ENCODE results near the gene SUB1. TPM values are rescaled to one million over a fixed set of nuclear protein-coding genes. Genes with fewer than 3 reads are reported as not detected.

Gene SUB1
- total RNA-seq, 2 donors from 2014 or later, result 145 to 209 TPM

- no peak for DNase-seq (ENCODE audit: low spot score)
- Histone ChIP-seq H3K27me3 (no peaks in the 10 kb centered on the region), H3K9me3 (no peaks in the 10 kb centered on the region), H3K27ac (no peak overlapping the region), H3K4me3 (no peak overlapping the region), H3K4me1 (no peaks in the 10 kb centered on the region), H3K36me3 (no peaks in the 10 kb centered on the region)
- TF ChIP-seq CTCF (IDR thresholded peaks at IDR 0.05), result no peak
Observed at GRCh38 chr5:32638309-32638708, 53.0 kb downstream of the SUB1 start.

DNA sequence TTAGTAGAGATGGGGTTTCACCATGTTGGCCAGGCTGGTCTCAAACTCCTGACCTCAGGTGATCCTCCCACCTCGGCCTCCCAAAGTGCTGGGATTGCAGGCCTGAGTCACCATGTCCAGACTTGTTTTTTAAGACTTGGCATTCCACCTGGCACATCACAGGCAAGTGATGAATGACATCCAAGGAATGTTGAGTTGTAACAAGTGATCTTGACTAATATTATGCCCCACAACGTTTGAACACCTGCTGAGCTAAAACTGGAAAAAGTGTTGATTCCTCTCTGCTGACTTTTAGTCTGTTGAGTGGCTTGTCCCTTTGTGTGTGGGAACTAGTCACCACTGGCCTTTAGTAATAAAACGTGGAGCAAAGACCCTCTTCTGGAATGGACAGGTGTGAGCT is 54.6 kb downstream of the SUB1 start:
- H3K27ac ChIP-seq, result no peak overlapping the region
- no peak for TF ChIP-seq CTCF (IDR thresholded peaks at IDR 0.05)
- no peak overlapping the region for H3K4me3 ChIP-seq
- H3K27me3 ChIP-seq, result no peaks in the 10 kb centered on the region
- no peaks in the 10 kb centered on the region for H3K36me3 ChIP-seq
- no peak for DNase-seq (ENCODE audit: low spot score)
- no peaks in the 10 kb centered on the region for H3K4me1 ChIP-seq
- H3K9me3 ChIP-seq, result no peaks in the 10 kb centered on the region

- no peak for TF ChIP-seq CTCF (IDR thresholded peaks at IDR 0.05)
- H3K4me1 ChIP-seq, result no peaks in the 10 kb centered on the region
- H3K9me3 ChIP-seq, result no peaks in the 10 kb centered on the region
- no peaks in the 10 kb centered on the region for H3K36me3 ChIP-seq
- no peak overlapping the region for H3K4me3 ChIP-seq
- no peak for DNase-seq (ENCODE audit: low spot score)
- H3K27me3 ChIP-seq, result no peaks in the 10 kb centered on the region
- no peak overlapping the region for H3K27ac ChIP-seq
Observed at GRCh38 chr5:32642276-32643002, 57.1 kb downstream of the SUB1 start.

DNA sequence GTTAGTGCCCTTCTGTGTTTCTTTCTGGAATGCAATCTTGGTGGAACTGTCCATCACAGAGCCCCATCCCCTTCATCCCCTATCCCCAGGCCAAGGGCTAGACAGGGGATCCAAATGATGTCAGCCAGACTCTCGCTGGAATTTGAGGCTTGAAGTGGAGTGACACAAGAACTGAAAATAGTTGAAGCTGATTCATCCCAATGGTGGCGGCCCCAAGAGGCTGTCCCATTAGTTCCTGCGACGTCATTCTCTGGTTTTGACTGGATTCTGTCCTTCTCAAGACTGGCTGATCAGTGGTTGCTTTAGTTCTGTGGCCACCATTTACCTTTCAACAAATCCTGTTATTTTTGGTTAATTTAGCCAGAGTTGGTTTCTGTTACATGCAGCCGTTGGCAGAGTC is 59.9 kb downstream of the SUB1 start:
- Histone ChIP-seq H3K9me3 (no peaks in the 10 kb centered on the region), H3K4me1 (no peaks in the 10 kb centered on the region), H3K27ac (no peak overlapping the region), H3K36me3 (no peaks in the 10 kb centered on the region), H3K4me3 (no peak overlapping the region), H3K27me3 (no peaks in the 10 kb centered on the region)
- no peak for DNase-seq (ENCODE audit: low spot score)
- TF ChIP-seq CTCF (IDR thresholded peaks at IDR 0.05), result no peak

DNA sequence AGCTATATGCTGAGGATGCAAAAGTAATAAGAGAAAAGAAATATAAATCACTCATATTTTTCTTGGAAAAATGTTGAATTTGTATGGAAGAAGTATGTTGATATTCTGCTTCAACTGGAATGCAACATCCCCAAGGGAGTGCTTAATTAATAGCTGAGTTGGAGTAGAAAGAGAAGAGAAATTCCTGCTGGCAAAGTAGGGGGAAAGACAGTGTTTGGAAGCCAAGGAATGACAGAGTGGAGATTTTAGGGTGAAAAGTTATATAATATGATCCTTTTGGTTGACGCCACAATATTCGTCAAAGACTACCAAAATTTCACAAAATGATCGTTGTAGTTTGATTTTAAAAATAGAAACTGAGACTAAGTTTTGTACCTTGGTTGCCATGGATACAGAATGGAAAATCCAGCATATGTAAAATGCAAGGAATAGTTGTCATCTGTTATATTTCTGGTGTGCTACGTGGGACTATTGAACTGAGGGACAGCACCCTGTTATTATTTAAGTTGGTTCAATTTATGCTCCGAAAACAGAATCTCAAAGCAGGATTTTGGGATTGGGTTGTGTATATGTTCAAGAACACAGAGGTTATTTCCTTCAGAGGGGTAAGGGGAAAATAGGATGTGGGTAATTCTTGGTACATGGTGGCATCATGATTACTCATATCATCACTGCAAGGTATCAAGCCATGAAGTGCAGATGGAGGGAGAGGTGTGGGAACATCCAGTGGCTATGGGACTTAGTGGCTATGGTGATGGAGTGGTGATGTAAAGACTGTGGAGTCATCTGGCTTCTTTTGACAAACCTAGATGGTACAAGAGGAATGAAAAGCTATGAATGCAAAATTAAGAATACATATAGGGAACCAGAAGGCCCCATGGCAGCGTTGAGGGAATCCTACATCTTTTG is 61.0 kb downstream of the SUB1 start:
- no peaks in the 10 kb centered on the region for H3K36me3 ChIP-seq
- no peaks in the 10 kb centered on the region for H3K27me3 ChIP-seq
- H3K27ac ChIP-seq, result no peak overlapping the region
- H3K9me3 ChIP-seq, result no peaks in the 10 kb centered on the region
- H3K4me1 ChIP-seq, result peaks cover 0 to under 1% of the 10 kb centered on the region in 2 donors
- no peak overlapping the region for H3K4me3 ChIP-seq
- no peak for TF ChIP-seq CTCF (IDR thresholded peaks at IDR 0.05)
- no peak for DNase-seq (ENCODE audit: low spot score)
